Stimulated activated memory B cell treated with anti-CD40 and anti-IgM and Interleukin-4, amounts not matched to agents 10 μg/mL and 1 μg/mL and 100 μg/mL, for 72 hours (primary cell): Measurements from ENCODE around the gene RPS27A.
"Not testable (repeated sequence)": the region's sequence is repeated elsewhere in the genome, so short reads cannot be mapped to it uniquely, and the experiment has no call there.

Experiments used
- ATAC-seq: fragments of 150-1000 bp; cut with Tn5 transposase; 2 replicates; pipeline ENCODE4 v1.10.0; 2021
- H3K27ac Mint-ChIP-seq: one replicate; pipeline ENCODE4 v1.8.0; 2022; ENCODE audit warnings: mild to moderate bottlenecking, mixed read lengths
- H3K27me3 Mint-ChIP-seq: one replicate; pipeline ENCODE4 v1.8.0; 2022; ENCODE audit warnings: mixed read lengths
- H3K36me3 Mint-ChIP-seq: one replicate; pipeline ENCODE4 v1.8.0; 2022; ENCODE audit warnings: mixed read lengths
- H3K4me1 Mint-ChIP-seq: one replicate; pipeline ENCODE4 v1.8.0; 2022; ENCODE audit warnings: mixed read lengths
- H3K4me3 Mint-ChIP-seq: one replicate; pipeline ENCODE4 v1.8.0; 2022; ENCODE audit warnings: mild to moderate bottlenecking, moderate library complexity, mixed read lengths
- H3K9me3 Mint-ChIP-seq: one replicate; pipeline ENCODE4 v1.8.0; 2022; ENCODE audit warnings: mixed read lengths

Gene RPS27A

DNA sequence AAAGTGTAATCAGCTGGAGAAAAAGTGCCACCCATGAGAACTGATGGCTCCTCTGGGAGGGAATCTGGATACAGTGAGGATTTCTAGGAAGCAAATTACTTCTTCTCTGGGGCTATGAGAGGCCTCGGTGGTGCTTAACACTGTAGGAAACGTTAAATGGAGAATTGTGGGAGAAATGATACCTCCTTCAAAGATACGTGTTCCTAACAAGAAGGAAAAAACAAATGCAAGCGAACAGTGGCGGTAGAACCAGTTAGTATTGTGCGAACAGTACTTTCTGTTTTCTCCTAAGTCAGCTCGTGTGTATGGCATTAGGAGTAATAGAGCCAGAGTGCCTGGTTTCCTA, 37.1 kb downstream of the RPS27A start:
- H3K27me3 Mint-ChIP-seq: no peaks in the 10 kb centered on the region
- H3K9me3 Mint-ChIP-seq: no peaks in the 10 kb centered on the region
- no peak for ATAC-seq

GRCh38 chr2:55274346-55274745, 41.9 kb downstream of the RPS27A start:
- H3K27ac Mint-ChIP-seq: not testable (repeated sequence)

More for the DNA sequence above, 37.1 kb downstream of the RPS27A start:
- peaks cover 20% of the 10 kb centered on the region for H3K4me1 Mint-ChIP-seq
- H3K4me3 Mint-ChIP-seq: peak overlapping the region; percentile 88
- peaks cover 2% of the 10 kb centered on the region for H3K36me3 Mint-ChIP-seq
- H3K27ac Mint-ChIP-seq: peak overlapping the region; percentile 96

GRCh38 chr2:55277310-55277709, 44.8 kb downstream of the RPS27A start:
- H3K36me3 Mint-ChIP-seq: no peaks in the 10 kb centered on the region
- no peaks in the 10 kb centered on the region for H3K4me1 Mint-ChIP-seq
- no peaks in the 10 kb centered on the region for H3K27me3 Mint-ChIP-seq
- ATAC-seq: no peak
- no peak overlapping the region for H3K27ac Mint-ChIP-seq
- no peaks in the 10 kb centered on the region for H3K9me3 Mint-ChIP-seq
- H3K4me3 Mint-ChIP-seq: no peak overlapping the region

More at GRCh38 chr2:55274346-55274745, 41.9 kb downstream of the RPS27A start:
- not testable (repeated sequence) for H3K27me3 Mint-ChIP-seq, H3K9me3 Mint-ChIP-seq, H3K36me3 Mint-ChIP-seq, H3K4me3 Mint-ChIP-seq, ATAC-seq
- peaks cover 10% of the 10 kb centered on the region for H3K4me1 Mint-ChIP-seq

GRCh38 chr2:55279214-55279835, 46.8 kb downstream of the RPS27A start:
- H3K9me3 Mint-ChIP-seq, H3K36me3 Mint-ChIP-seq, H3K27ac Mint-ChIP-seq, H3K27me3 Mint-ChIP-seq, H3K4me3 Mint-ChIP-seq, ATAC-seq: not testable (repeated sequence)
- peaks cover 11% of the 10 kb centered on the region for H3K4me1 Mint-ChIP-seq

DNA sequence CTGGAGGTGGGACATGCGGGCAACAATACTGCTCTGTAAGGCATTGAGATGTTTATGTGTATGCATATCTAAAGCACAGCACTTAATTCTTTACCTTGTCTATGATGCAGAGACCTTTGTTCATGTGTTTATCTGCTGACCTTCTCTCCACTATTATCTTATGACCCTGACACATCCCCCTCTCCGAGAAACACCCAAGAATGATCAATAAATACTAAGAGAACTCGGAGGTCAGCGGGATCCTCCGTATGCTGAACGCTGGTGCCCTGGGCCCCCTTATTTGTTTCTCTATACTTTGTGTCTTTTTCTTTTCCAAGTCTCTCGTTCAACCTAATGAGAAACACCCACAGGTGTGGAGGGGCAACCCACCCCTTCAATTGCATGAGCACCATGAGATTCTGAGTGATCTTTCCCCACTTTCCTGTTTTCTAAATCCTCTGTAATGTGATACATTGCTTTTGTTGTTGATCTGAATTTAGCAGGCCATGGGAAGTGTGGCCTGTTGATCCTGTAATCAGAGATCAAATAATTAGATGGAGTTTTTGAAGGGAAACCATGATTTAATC, 47.5 kb downstream of the RPS27A start:
- H3K4me3 Mint-ChIP-seq, H3K9me3 Mint-ChIP-seq, H3K36me3 Mint-ChIP-seq, H3K27ac Mint-ChIP-seq, H3K27me3 Mint-ChIP-seq, ATAC-seq: not testable (repeated sequence)
- H3K4me1 Mint-ChIP-seq: peaks cover 14% of the 10 kb centered on the region

GRCh38 chr2:55280851-55281546, 48.5 kb downstream of the RPS27A start:
- not testable (repeated sequence) for H3K36me3 Mint-ChIP-seq, H3K9me3 Mint-ChIP-seq, ATAC-seq, H3K27me3 Mint-ChIP-seq
- Mint-ChIP-seq H3K4me3 (peak overlapping the region; percentile 54), H3K27ac (peak overlapping the region; percentile 96), H3K4me1 (peaks cover 18% of the 10 kb centered on the region)

DNA sequence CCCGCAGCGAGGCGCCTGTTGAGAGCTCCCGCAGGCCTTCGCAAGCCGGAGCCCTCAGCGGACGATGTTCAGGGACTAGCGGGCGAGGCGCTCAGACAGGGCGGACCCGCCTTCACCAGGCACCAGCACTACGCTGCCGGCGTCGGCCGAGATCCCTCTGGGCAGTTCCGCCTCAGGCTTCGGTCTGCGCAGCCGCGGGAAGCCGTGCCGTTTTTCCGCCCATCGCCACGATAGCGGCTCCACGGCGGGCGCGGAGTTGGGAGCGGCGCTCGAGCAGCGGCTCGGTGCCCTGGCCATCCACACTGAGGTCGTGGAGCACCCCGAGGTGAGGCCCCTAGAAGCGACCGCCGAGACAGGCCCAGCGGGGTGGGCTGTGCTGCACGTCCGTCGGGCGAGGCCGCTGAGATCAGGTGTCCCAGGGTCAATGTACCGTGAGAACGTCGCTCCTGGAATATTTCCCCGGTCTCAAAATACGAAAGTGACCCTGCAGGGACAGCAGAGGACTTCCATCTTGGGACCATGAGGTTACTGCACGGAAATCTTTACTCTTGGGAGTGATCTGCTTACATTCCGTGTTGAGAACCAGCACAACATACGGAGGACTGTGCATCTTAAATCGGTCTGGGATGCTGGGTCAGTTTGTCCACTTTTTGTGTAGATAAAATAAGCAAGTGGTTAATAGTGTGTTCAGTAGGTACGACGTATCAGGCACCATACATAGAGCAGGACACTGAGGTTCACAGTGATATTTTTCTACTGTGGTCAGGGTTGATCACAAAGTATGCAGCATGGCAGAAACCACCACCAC, 49.8 kb downstream of the RPS27A start:
- no peaks in the 10 kb centered on the region for H3K27me3 Mint-ChIP-seq
- H3K27ac Mint-ChIP-seq: peak overlapping the region; percentile 96
- no peaks in the 10 kb centered on the region for H3K36me3 Mint-ChIP-seq
- ATAC-seq: peak; percentile 99
- H3K4me3 Mint-ChIP-seq: peak overlapping the region; percentile 85
- H3K9me3 Mint-ChIP-seq: no peaks in the 10 kb centered on the region
- peaks cover 24% of the 10 kb centered on the region for H3K4me1 Mint-ChIP-seq

DNA sequence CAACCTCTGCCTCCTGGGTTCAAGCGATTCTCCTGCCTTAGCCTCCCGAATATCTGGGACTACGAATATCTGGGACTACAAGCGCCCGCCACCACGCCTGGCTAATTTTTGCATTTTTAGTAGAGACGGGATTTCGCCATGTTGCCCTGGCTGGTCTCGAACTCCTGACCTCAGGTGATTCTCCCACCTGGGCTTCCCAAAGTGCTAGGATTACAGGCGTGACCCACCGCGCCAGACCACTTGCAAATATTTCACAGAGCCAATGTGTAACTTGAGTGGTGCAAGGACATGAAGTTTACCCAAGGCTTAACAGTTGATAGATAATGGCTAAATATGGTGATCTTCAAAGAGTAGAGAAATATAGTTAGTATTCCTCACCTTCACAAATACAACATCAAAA, 50.6 kb downstream of the RPS27A start:
- ATAC-seq: no peak
- Mint-ChIP-seq H3K4me1 (peaks cover 24% of the 10 kb centered on the region), H3K9me3 (no peaks in the 10 kb centered on the region), H3K36me3 (no peaks in the 10 kb centered on the region), H3K27ac (peak overlapping the region; percentile 96), H3K4me3 (peak overlapping the region; percentile 24), H3K27me3 (no peaks in the 10 kb centered on the region)
